IMR-90 (cell line): ENCODE data around the gene NMUR2. TPM values are rescaled to one million over a fixed set of nuclear protein-coding genes. Genes with fewer than 3 reads are reported as not detected.

Experiments
- ATAC-seq: fragments of 200-7000 bp; cut with Tn5 transposase; 2 replicates; pipeline ENCODE4 v1.9.1; 2020; ENCODE audit warnings: low read depth, mild to moderate bottlenecking, moderate library complexity
- BruUV-seq: library from RNA; stranded (reverse); fragments of 400-500 nt; replicated peaks from 2 replicates; lab custom pipeline; 2021; lab: Mats Ljungman, UMichigan
- CTCF ChIA-PET: fragments of 300-600 bp; formaldehyde crosslinking; extraction: SDS; loops from one replicate; lab custom pipeline; 2021; ENCODE audit warnings: antibody characterized with exemption; lab: Yijun Ruan, JAX
- POLR2A ChIA-PET: fragments of 300-600 bp; sonication (Branson Sonifier 250); formaldehyde crosslinking; loops from one replicate; lab custom pipeline; 2022; ENCODE audit warnings: antibody characterized with exemption; ENCODE audit not compliant: unreplicated experiment; lab: Charles Lee
- DNase-seq: peaks from one replicate; pipeline ENCODE4 v3.0.0; 2013
- H2AFZ ChIP-seq: replicated peaks from 2 replicates; pipeline ENCODE3; 2013; ENCODE audit warnings: low read length, mild to moderate bottlenecking; ENCODE audit not compliant: poor library complexity
- H2AK5ac ChIP-seq: 2 replicates; pipeline ENCODE4 v1.6.1; 2013; ENCODE audit warnings: low read depth, low read length, inconsistent platforms
- H2AK9ac ChIP-seq: replicated peaks from 2 replicates; pipeline ENCODE3; 2013; ENCODE audit warnings: mild to moderate bottlenecking, low read depth, low read length, moderate library complexity; ENCODE audit not compliant: poor library complexity
- H2BK120ac ChIP-seq: 2 replicates; pipeline ENCODE4 v1.6.1; 2013; ENCODE audit warnings: low read depth, low read length, inconsistent platforms
- H2BK15ac ChIP-seq: 3 replicates; pipeline ENCODE4 v1.6.1; 2013; ENCODE audit warnings: low read depth, low read length, inconsistent platforms
- H2BK20ac ChIP-seq: 2 replicates; pipeline ENCODE4 v1.6.1; 2013; ENCODE audit warnings: low read depth, mild to moderate bottlenecking, inconsistent platforms, low read length, moderate library complexity
- H2BK5ac ChIP-seq: 2 replicates; pipeline ENCODE4 v1.6.1; 2013; ENCODE audit warnings: mild to moderate bottlenecking, low read depth, low read length, inconsistent platforms; ENCODE audit not compliant: poor library complexity, severe bottlenecking
- H3K14ac ChIP-seq: replicated peaks from 2 replicates; pipeline ENCODE4 v1.6.1; 2013; ENCODE audit warnings: low read depth, low read length, inconsistent platforms
- H3K18ac ChIP-seq: 2 replicates; pipeline ENCODE4 v1.6.1; 2013; ENCODE audit warnings: low read depth, low read length, control low read depth
- H3K23ac ChIP-seq: 2 replicates; pipeline ENCODE4 v1.6.1; 2013; ENCODE audit warnings: low read depth, low read length, inconsistent platforms
- H3K27ac ChIP-seq: 2 replicates; pipeline ENCODE4 v1.5.1; 2013; ENCODE audit warnings: mild to moderate bottlenecking, control low read depth, low read length; ENCODE audit not compliant: insufficient read depth
- H3K27me3 ChIP-seq: 2 replicates; pipeline ENCODE4 v1.6.1; 2013; ENCODE audit warnings: low read length; ENCODE audit not compliant: control insufficient read depth, insufficient read depth
- H3K36me3 ChIP-seq: 2 replicates; pipeline ENCODE4 v1.6.1; 2013; ENCODE audit warnings: low read length, mixed read lengths; ENCODE audit not compliant: control insufficient read depth, insufficient read depth
- H3K4ac ChIP-seq: 2 replicates; pipeline ENCODE4 v1.6.1; 2013; ENCODE audit warnings: low read depth, low read length, inconsistent platforms
- H3K4me1 ChIP-seq: 2 replicates; pipeline ENCODE4 v1.6.1; 2013; ENCODE audit warnings: low read length, mixed read lengths; ENCODE audit not compliant: control insufficient read depth, insufficient read depth
- H3K4me2 ChIP-seq: 2 replicates; pipeline ENCODE4 v1.6.1; 2013; ENCODE audit warnings: low read depth, mild to moderate bottlenecking, control low read depth, low read length, moderate library complexity
- H3K4me3 ChIP-seq: 2 replicates; pipeline ENCODE4 v1.5.1; 2013; ENCODE audit warnings: low read depth, mild to moderate bottlenecking, control low read depth, low read length, moderate library complexity; ENCODE audit not compliant: insufficient read depth
- H3K56ac ChIP-seq: 2 replicates; pipeline ENCODE4 v1.6.1; 2013; ENCODE audit warnings: low read length, inconsistent platforms; ENCODE audit not compliant: insufficient read depth; ENCODE audit errors: extremely low read depth
- H3K79me1 ChIP-seq, 2 experiments: 2 replicates each; pipeline ENCODE4 v1.6.1; 2013; ENCODE audit warnings: low read length in 2 of 2, inconsistent platforms in 1 of 2, low read depth in 1 of 2
- H3K9ac ChIP-seq: 2 replicates; pipeline ENCODE4 v1.6.1; 2013; ENCODE audit warnings: low read depth, low read length, control low read depth
- H3K9me1 ChIP-seq: 2 replicates; pipeline ENCODE4 v1.6.1; 2013; ENCODE audit warnings: low read length, inconsistent platforms; ENCODE audit not compliant: insufficient read depth
- H3K9me3 ChIP-seq: 2 replicates; pipeline ENCODE4 v1.6.1; 2013; ENCODE audit warnings: low read length; ENCODE audit not compliant: control insufficient read depth, insufficient read depth
- H4K20me1 ChIP-seq: 2 replicates; pipeline ENCODE4 v1.6.1; 2013; ENCODE audit warnings: low read length, inconsistent platforms; ENCODE audit not compliant: insufficient read depth
- H4K5ac ChIP-seq: 2 replicates; pipeline ENCODE4 v1.6.1; 2013; ENCODE audit warnings: mild to moderate bottlenecking, low read depth, low read length, control low read depth
- H4K8ac ChIP-seq, 2 experiments: 2 replicates each; pipeline ENCODE4 v1.6.1; 2013; ENCODE audit warnings: low read depth in 2 of 2, low read length in 2 of 2, control low read depth in 1 of 2, inconsistent platforms in 1 of 2
- H4K91ac ChIP-seq: 2 replicates; pipeline ENCODE4 v1.6.1; 2013; ENCODE audit warnings: low read depth, low read length, inconsistent platforms; ENCODE audit not compliant: insufficient read depth
- BHLHE40 ChIP-seq: fragments of 150-350 bp; IDR thresholded peaks from 2 replicates; pipeline ENCODE4 v1.6.1; 2016; ENCODE audit warnings: mild to moderate bottlenecking, low read depth, low read length
- CEBPB ChIP-seq: IDR thresholded peaks from 2 replicates; pipeline ENCODE4 v1.6.1; 2012; ENCODE audit warnings: low read depth, low read length, improper control_type of control experiment
- CHD1 ChIP-seq: IDR thresholded peaks from 2 replicates; pipeline ENCODE4 v1.6.1; 2012; ENCODE audit warnings: low read depth, low read length, improper control_type of control experiment
- MAFK ChIP-seq: IDR thresholded peaks from 2 replicates; pipeline ENCODE4 v1.6.1; 2012; ENCODE audit warnings: low read depth, low read length, improper control_type of control experiment
- MAZ ChIP-seq: IDR thresholded peaks from 2 replicates; pipeline ENCODE4 v1.6.1; 2012; ENCODE audit warnings: low read depth, mild to moderate bottlenecking, low read length, improper control_type of control experiment, moderate library complexity, borderline replicate concordance
- POLR2A ChIP-seq: IDR thresholded peaks from 2 replicates; pipeline ENCODE4 v1.6.1; 2012; ENCODE audit warnings: mild to moderate bottlenecking, low read depth, low read length
- RCOR1 ChIP-seq: IDR thresholded peaks from 2 replicates; pipeline ENCODE4 v1.6.1; 2012; ENCODE audit warnings: mild to moderate bottlenecking, low read length, improper control_type of control experiment; ENCODE audit not compliant: insufficient replicate concordance
- RFX5 ChIP-seq: IDR thresholded peaks from 2 replicates; pipeline ENCODE4 v1.8.0; 2012; ENCODE audit warnings: low read depth, mild to moderate bottlenecking, low read length, moderate library complexity
- SMC3 ChIP-seq: fragments of 150-350 bp; IDR thresholded peaks from 2 replicates; pipeline ENCODE4 v1.6.1; 2016; ENCODE audit warnings: low read depth, mild to moderate bottlenecking, antibody characterized with exemption, low read length, moderate library complexity
- WGBS, 2 experiments: methylation state at CpG; one replicate each; pipeline versions ENCODE4 v1.1.5 to v1.1.7; 2013; ENCODE audit warnings: missing lambda C conversion rate in 2 of 2; ENCODE audit not compliant: insufficient read length in 1 of 2; ENCODE audit errors: extremely low coverage in 2 of 2; 5-methylcytosine and 5-hydroxymethylcytosine counted together
- dilution Hi-C: fragments of 300-500 bp; cut with HindIII; formaldehyde crosslinking; loops from one replicate; pipeline ENCODE4 v1.14.3; 2018; ENCODE audit warnings: low sequenced_read_pairs; ENCODE audit not compliant: unreplicated experiment
- in situ Hi-C: fragments of 300-500 bp; cut with MboI; formaldehyde crosslinking; loops from 3 replicates; pipeline ENCODE4 v1.14.3; 2019; ENCODE audit warnings: low sequenced_read_pairs, inconsistent platforms, mixed read lengths
- intact Hi-C: fragments of 100-400 bp; cut with micrococcal nuclease; formaldehyde crosslinking; loops from 2 replicates; pipeline ENCODE4 v1.10.0; 2022
- polyA plus RNA-seq, 3 experiments: library from polyadenylated mRNA; depleted of rRNA; stranded (reverse); fragments of >200 nt; gene quantifications; 2 replicates each; pipeline ENCODE4 v1.2.3, GENCODE V29; 2012; ENCODE audit warnings: low replicate concordance in 1 of 3
- total RNA-seq: library from RNA; depleted of rRNA; stranded (reverse); fragments of >200 nt; gene quantifications from 2 replicates; pipeline ENCODE4 v1.2.3, GENCODE V29; 2012
- TF ChIP-seq, protein P1 (sequence below): fragments of 150-350 bp; IDR thresholded peaks from 2 replicates; pipeline ENCODE4 v1.6.1; 2016; ENCODE audit warnings: low read depth, mild to moderate bottlenecking, low read length, moderate library complexity, borderline replicate concordance

The NMUR2 gene
- total and polyA plus RNA-seq, 2 of the 4 experiments (the other 2 are of a cell fraction): not detected

DNA sequence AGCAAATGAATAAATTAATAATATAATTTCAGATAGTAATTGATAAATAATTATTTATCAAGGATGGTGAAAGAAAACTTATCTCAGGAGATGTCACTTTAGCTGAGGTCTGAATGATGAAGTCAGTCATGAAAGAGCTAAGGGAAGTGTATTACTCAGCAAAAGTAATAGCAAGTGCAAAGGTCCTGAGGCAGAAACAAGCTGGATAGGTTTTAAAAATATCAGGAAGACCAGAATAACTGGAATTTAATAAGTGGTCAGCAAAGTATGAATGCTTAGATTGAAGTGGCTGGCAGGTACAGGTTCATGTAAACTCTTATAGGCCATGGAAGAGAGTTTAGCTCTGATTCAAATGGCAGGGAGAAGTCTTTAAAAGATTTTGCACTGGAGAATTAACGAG is 1.0 kb upstream of the NMUR2 start:
- no peak for DNase-seq
- no CpG with 5 or more reads among the region's 1 CpG for WGBS, 2 experiments
- no peak overlapping the region for H4K5ac ChIP-seq
- BruUV-seq: no TSS peak
- no peak overlapping the region for H2BK120ac ChIP-seq
- H3K4me3 ChIP-seq: no peak overlapping the region
- H3K9ac ChIP-seq: no peak overlapping the region
- H3K4me2 ChIP-seq: no peak overlapping the region
- no peak overlapping the region for H3K23ac ChIP-seq
- H3K36me3 ChIP-seq: no peaks in the 10 kb centered on the region
- no peak overlapping the region for H4K8ac ChIP-seq
- no peaks in the 10 kb centered on the region for H3K9me1 ChIP-seq
- no peak overlapping the region for H4K91ac ChIP-seq
- intact Hi-C loops: no loop called here
- no peaks in the 10 kb centered on the region for H3K79me1 ChIP-seq
- no peak overlapping the region for H2AFZ ChIP-seq
- H2AK5ac ChIP-seq: no peak overlapping the region
- no peak overlapping the region for H3K18ac ChIP-seq
- ChIA-PET POLR2A (no interaction called here), CTCF (no interaction called here)
- TF ChIP-seq CHD1 (no peak), POLR2A (no peak), RCOR1 (no peak), MAZ (no peak), SMC3 (no peak), BHLHE40 (no peak), RFX5 (no peak), CEBPB (no peak), MAFK (no peak)
- TF ChIP-seq, protein P1, sequence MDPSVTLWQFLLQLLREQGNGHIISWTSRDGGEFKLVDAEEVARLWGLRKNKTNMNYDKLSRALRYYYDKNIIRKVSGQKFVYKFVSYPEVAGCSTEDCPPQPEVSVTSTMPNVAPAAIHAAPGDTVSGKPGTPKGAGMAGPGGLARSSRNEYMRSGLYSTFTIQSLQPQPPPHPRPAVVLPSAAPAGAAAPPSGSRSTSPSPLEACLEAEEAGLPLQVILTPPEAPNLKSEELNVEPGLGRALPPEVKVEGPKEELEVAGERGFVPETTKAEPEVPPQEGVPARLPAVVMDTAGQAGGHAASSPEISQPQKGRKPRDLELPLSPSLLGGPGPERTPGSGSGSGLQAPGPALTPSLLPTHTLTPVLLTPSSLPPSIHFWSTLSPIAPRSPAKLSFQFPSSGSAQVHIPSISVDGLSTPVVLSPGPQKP: no peak
- H3K56ac ChIP-seq: no peak overlapping the region
- ATAC-seq: no peak
- no peaks in the 10 kb centered on the region for H3K4me1 ChIP-seq
- H3K27ac ChIP-seq: no peak overlapping the region
- H2AK9ac ChIP-seq: no peak overlapping the region
- no peak overlapping the region for H2BK5ac ChIP-seq
- no peak overlapping the region for H3K4ac ChIP-seq
- no peak overlapping the region for H2BK15ac ChIP-seq
- H3K27me3 ChIP-seq: no peaks in the 10 kb centered on the region
- H4K20me1 ChIP-seq: no peaks in the 10 kb centered on the region
- in situ Hi-C loops: no loop called here
- peaks cover 9% of the 10 kb centered on the region for H3K9me3 ChIP-seq
- no peak overlapping the region for H3K14ac ChIP-seq
- no peak overlapping the region for H2BK20ac ChIP-seq
- dilution Hi-C loops: no loop called here
